Measurements from ENCODE around the gene HSPBAP1. TPM values are rescaled to one million over a fixed set of nuclear protein-coding genes. Genes with fewer than 3 reads are reported as not detected.

The HSPBAP1 gene
- total RNA-seq, 2 experiments from 2014 or later: 3.9 to 4.4 TPM

DNA sequence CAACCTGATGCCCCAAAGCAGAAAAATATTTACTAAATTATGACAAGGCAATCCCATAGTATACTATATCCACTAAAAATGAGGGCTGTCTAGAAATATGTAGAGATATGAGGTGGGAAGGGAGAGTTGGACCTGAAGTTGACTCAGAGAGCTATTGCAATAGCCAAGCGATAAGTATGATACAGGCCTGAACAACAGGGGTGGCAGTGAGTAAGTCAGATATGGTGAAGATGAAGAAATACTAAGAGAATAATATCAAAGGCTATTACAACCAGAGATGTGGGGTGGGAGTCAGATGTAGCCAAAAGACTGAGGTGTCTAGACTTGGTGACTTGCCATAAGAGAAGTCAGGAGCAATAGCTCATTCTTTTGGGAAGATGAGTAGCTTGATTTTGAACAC is 9.2 kb downstream of the HSPBAP1 start:
- H3K4me3 Mint-ChIP-seq: no peak overlapping the region

GRCh38 chr3:122782804-122783203 is 10.8 kb downstream of the HSPBAP1 start:
- no peak for ATAC-seq
- peaks cover 4% of the 10 kb centered on the region for H3K36me3 Mint-ChIP-seq (ENCODE audit: low read depth)
- ChIA-PET POLR2A (no interaction called here), CTCF (interaction anchor here (1.0 kb wide), 1 partner anchor 12 kb away, joined by 3 read pairs; no protein-coding TSS in a partner anchor)
- H3K4me3 Mint-ChIP-seq: no peak overlapping the region
- no peaks in the 10 kb centered on the region for H3K27me3 Mint-ChIP-seq
- intact Hi-C loops (cut with DNase I, micrococcal nuclease): no loop called here
- DNase-seq: no peak
- no peaks in the 10 kb centered on the region for H3K9me3 Mint-ChIP-seq (ENCODE audit: low read depth)
- H3K4me1 Mint-ChIP-seq: peaks cover 8% of the 10 kb centered on the region
- no peak overlapping the region for H3K27ac Mint-ChIP-seq

More for the DNA sequence above, 9.2 kb downstream of the HSPBAP1 start:
- no peak for DNase-seq
- ChIA-PET CTCF (interaction anchor here (0.9 to 1.6 kb wide), 6 partner anchors 9 to 283 kb away, joined by 3 to 5 read pairs (median 4); partner anchors contain the start of genes HSPBAP1 and PDIA5), POLR2A (interaction anchor here (0.5 to 0.6 kb wide), 2 partner anchors 9 to 23 kb away, joined by 3 to 4 read pairs; partner anchors contain the start of gene HSPBAP1)
- H3K36me3 Mint-ChIP-seq (ENCODE audit: low read depth): peaks cover 4% of the 10 kb centered on the region
- no peak for ATAC-seq
- no peaks in the 10 kb centered on the region for H3K9me3 Mint-ChIP-seq (ENCODE audit: low read depth)
- peaks cover 17% of the 10 kb centered on the region for H3K4me1 Mint-ChIP-seq
- intact Hi-C loops (cut with DNase I, micrococcal nuclease): no loop called here
- no peak overlapping the region for H3K27ac Mint-ChIP-seq
- H3K27me3 Mint-ChIP-seq: no peaks in the 10 kb centered on the region

GRCh38 chr3:122777563-122777962 is 16.1 kb downstream of the HSPBAP1 start:
- ChIA-PET CTCF (no interaction called here), POLR2A (no interaction called here)
- Mint-ChIP-seq H3K27me3 (no peaks in the 10 kb centered on the region), H3K27ac (no peak overlapping the region), H3K4me3 (no peak overlapping the region), H3K36me3 (ENCODE audit: low read depth) (peaks cover 3% of the 10 kb centered on the region), H3K4me1 (no peaks in the 10 kb centered on the region), H3K9me3 (ENCODE audit: low read depth) (no peaks in the 10 kb centered on the region)
- intact Hi-C loops (cut with DNase I, micrococcal nuclease): no loop called here
- no peak for ATAC-seq
- no peak for DNase-seq

- intact Hi-C loops (cut with DNase I, micrococcal nuclease): no loop called here
- ATAC-seq (no peak), DNase-seq (no peak)
- ChIA-PET POLR2A (interaction anchor here (0.6 kb wide), 1 partner anchor 9 kb away, joined by 4 read pairs; no protein-coding TSS in a partner anchor), CTCF (interaction anchor here (1.0 to 2.2 kb wide), 3 partner anchors 9 to 383 kb away, joined by 4 to 7 read pairs (median 6); no protein-coding TSS in a partner anchor)
- Mint-ChIP-seq H3K27ac (no peak overlapping the region), H3K4me3 (no peak overlapping the region), H3K36me3 (ENCODE audit: low read depth) (peaks cover 3% of the 10 kb centered on the region), H3K9me3 (ENCODE audit: low read depth) (no peaks in the 10 kb centered on the region), H3K4me1 (no peaks in the 10 kb centered on the region), H3K27me3 (no peaks in the 10 kb centered on the region)
These were observed 16.8 kb downstream of the HSPBAP1 start for GRCh38 chr3:122776675-122777468.

- no peaks in the 10 kb centered on the region for H3K4me1 Mint-ChIP-seq
- peaks cover 7% of the 10 kb centered on the region for H3K36me3 Mint-ChIP-seq (ENCODE audit: low read depth)
- ATAC-seq (peak; percentile 97), DNase-seq (peak; percentile 25)
- intact Hi-C loops (cut with DNase I, micrococcal nuclease): no loop called here
- H3K9me3 Mint-ChIP-seq (ENCODE audit: low read depth): no peaks in the 10 kb centered on the region
- no peak overlapping the region for H3K4me3 Mint-ChIP-seq
- ChIA-PET POLR2A (interaction anchor here (0.6 kb wide), 1 partner anchor 410 kb away, joined by 8 read pairs; no protein-coding TSS in a partner anchor), CTCF (interaction anchor here (1.0 to 2.8 kb wide), 4 partner anchors 10 to 168 kb away, joined by 3 to 8 read pairs (median 4); no protein-coding TSS in a partner anchor)
- no peak overlapping the region for H3K27ac Mint-ChIP-seq
- no peaks in the 10 kb centered on the region for H3K27me3 Mint-ChIP-seq
These were observed 19.1 kb downstream of the HSPBAP1 start for GRCh38 chr3:122774564-122774963.

GRCh38 chr3:122773944-122774509 is 19.6 kb downstream of the HSPBAP1 start:
- Mint-ChIP-seq H3K27ac (no peak overlapping the region), H3K4me1 (no peaks in the 10 kb centered on the region), H3K9me3 (ENCODE audit: low read depth) (no peaks in the 10 kb centered on the region), H3K4me3 (no peak overlapping the region), H3K36me3 (ENCODE audit: low read depth) (peaks cover 7% of the 10 kb centered on the region), H3K27me3 (no peaks in the 10 kb centered on the region)
- ATAC-seq: no peak
- ChIA-PET POLR2A (no interaction called here), CTCF (interaction anchor here (0.8 to 2.8 kb wide), 5 partner anchors 11 to 169 kb away, joined by 3 to 8 read pairs (median 4); no protein-coding TSS in a partner anchor)
- intact Hi-C loops (cut with DNase I, micrococcal nuclease): no loop called here
- DNase-seq: no peak

- ATAC-seq (no peak), DNase-seq (no peak)
- intact Hi-C loops (cut with DNase I, micrococcal nuclease): no loop called here
- Mint-ChIP-seq H3K27ac (no peak overlapping the region), H3K27me3 (no peaks in the 10 kb centered on the region), H3K9me3 (ENCODE audit: low read depth) (no peaks in the 10 kb centered on the region), H3K4me3 (no peak overlapping the region), H3K36me3 (ENCODE audit: low read depth) (peaks cover 11% of the 10 kb centered on the region), H3K4me1 (no peaks in the 10 kb centered on the region)
- CTCF ChIA-PET: interaction anchor here (0.8 to 2.8 kb wide), 5 partner anchors 13 to 110 kb away, joined by 3 to 8 read pairs (median 4); no protein-coding TSS in a partner anchor
- POLR2A ChIA-PET: no interaction called here
These were observed 20.8 kb downstream of the HSPBAP1 start for GRCh38 chr3:122772827-122773226.

DNA sequence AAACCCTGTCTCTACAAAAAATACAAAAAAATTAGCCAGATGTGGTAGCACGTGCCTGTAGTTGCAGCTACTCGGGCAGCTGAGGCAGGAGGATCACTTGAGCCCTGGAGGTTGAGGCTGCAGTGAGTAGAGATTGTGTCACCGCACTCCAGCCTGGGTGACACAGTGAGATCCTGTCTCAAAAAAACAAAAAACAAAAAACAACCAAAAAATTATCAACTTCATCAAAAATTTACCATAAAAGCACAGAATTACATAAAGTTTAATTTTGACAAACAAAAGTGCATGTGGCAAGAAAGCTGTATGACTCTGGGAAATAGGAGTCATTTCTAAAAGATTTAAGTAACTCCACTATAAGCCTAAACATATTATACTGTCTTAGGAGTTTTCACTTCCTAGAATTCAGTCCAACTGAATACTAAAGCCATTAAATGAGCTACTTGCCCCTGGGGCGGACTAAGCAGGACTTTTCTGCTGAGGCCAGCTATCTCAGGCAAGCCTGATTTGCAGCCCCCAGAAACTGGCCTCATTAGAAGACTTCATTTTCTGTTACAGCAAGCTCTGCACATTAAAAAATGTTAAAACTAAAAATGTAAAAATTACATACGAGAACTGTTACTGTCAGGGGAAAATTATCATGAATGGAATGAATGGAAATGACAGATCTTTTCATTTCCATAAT is 23.0 kb downstream of the HSPBAP1 start:
- Mint-ChIP-seq H3K4me1 (no peaks in the 10 kb centered on the region), H3K27ac (no peak overlapping the region), H3K9me3 (ENCODE audit: low read depth) (no peaks in the 10 kb centered on the region), H3K4me3 (no peak overlapping the region), H3K36me3 (ENCODE audit: low read depth) (peaks cover 12% of the 10 kb centered on the region), H3K27me3 (no peaks in the 10 kb centered on the region)
- ATAC-seq: no peak
- ChIA-PET CTCF (interaction anchor here (0.6 to 1.9 kb wide), 4 partner anchors 12 to 1341 kb away, joined by 3 to 7 read pairs (median 3); no protein-coding TSS in a partner anchor), POLR2A (interaction anchor here (0.6 kb wide), 1 partner anchor 766 kb away, joined by 3 read pairs; no protein-coding TSS in a partner anchor)
- no peak for DNase-seq
- intact Hi-C loops (cut with DNase I, micrococcal nuclease): no loop called here

GRCh38 chr3:122767540-122768372 is 25.9 kb downstream of the HSPBAP1 start:
- H3K9me3 Mint-ChIP-seq (ENCODE audit: low read depth): no peaks in the 10 kb centered on the region
- intact Hi-C loops (cut with DNase I, micrococcal nuclease): no loop called here
- H3K27me3 Mint-ChIP-seq: no peaks in the 10 kb centered on the region
- H3K4me1 Mint-ChIP-seq: no peaks in the 10 kb centered on the region
- POLR2A ChIA-PET: no interaction called here
- no peak overlapping the region for H3K4me3 Mint-ChIP-seq
- ATAC-seq (no peak), DNase-seq (no peak)
- H3K27ac Mint-ChIP-seq: no peak overlapping the region
- peaks cover 12% of the 10 kb centered on the region for H3K36me3 Mint-ChIP-seq (ENCODE audit: low read depth)
- CTCF ChIA-PET: no interaction called here

DNA sequence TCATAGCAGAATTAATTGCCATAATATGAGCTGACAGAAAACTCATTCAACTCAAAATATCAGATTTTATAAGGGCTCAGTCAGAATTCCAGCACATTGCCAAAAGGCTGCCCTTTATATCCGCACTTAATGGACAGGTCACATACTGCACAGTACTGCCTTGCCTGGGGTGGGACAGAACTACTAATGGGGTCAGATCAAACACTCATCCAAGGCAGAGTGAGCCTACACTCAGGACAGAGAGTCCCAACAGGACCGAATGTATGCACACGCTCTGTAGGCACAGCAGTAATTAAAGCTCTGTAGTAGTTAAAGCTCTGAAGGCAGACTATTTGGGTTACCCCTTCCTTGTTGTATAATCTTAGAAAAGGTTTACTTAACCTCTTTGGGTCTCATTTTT is 27.2 kb downstream of the HSPBAP1 start:
- no peak for ATAC-seq
- peaks cover 12% of the 10 kb centered on the region for H3K36me3 Mint-ChIP-seq (ENCODE audit: low read depth)
- H3K27ac Mint-ChIP-seq: no peak overlapping the region
- POLR2A ChIA-PET: no interaction called here
- H3K9me3 Mint-ChIP-seq (ENCODE audit: low read depth): no peaks in the 10 kb centered on the region
- CTCF ChIA-PET: no interaction called here
- no peaks in the 10 kb centered on the region for H3K4me1 Mint-ChIP-seq
- intact Hi-C loops (cut with DNase I, micrococcal nuclease): no loop called here
- DNase-seq: no peak
- H3K27me3 Mint-ChIP-seq: no peaks in the 10 kb centered on the region
- H3K4me3 Mint-ChIP-seq: no peak overlapping the region
